Breast epithelium (tissue), 4 donors: ENCODE measurements around the gene IQCH. TPM values are rescaled to one million over a fixed set of nuclear protein-coding genes. Genes with fewer than 3 reads are reported as not detected.

Experiments used
- DNase-seq, 2 donors: peaks; one replicate each; pipeline ENCODE4 v3.0.0-alpha.2; 2019; ENCODE audit warnings: low spot score in 2 of 2
- H3K27ac ChIP-seq, 2 donors: fragments of 200-600 bp; sonication (generic) in 1 of 2; one replicate each; pipeline ENCODE4 v1.5.1; 2016 to 2019; ENCODE audit warnings: mild to moderate bottlenecking in 1 of 2
- H3K27me3 ChIP-seq, 2 donors: fragments of 200-600 bp; sonication (generic) in 1 of 2; one replicate each; pipeline versions ENCODE4 v1.5.1 to v1.6.0; 2017 to 2019; ENCODE audit warnings: control low read depth in 1 of 2, mild to moderate bottlenecking in 1 of 2
- H3K36me3 ChIP-seq: fragments of 200-600 bp; one replicate; pipeline ENCODE4 v1.5.1; 2019
- H3K4me1 ChIP-seq, 2 donors: fragments of 200-600 bp; sonication (generic); one replicate each; pipeline ENCODE4 v1.5.1; 2016 to 2019; ENCODE audit warnings: control low read depth in 1 of 2
- H3K4me3 ChIP-seq, 3 donors: fragments of 200-600 bp; sonication (generic); 1 replicate in 2 of 3; 2 replicates in 1 of 3; pipeline ENCODE4 v1.5.1; 2016 to 2019; ENCODE audit warnings: mild to moderate bottlenecking in 3 of 3, moderate library complexity in 2 of 3
- H3K9me3 ChIP-seq, 2 donors: fragments of 200-600 bp; sonication (generic) in 1 of 2; one replicate each; pipeline ENCODE4 v1.5.1; 2016 to 2019; ENCODE audit warnings: control low read depth in 1 of 2
- CTCF ChIP-seq, 3 donors: fragments of 450-650 bp; IDR thresholded peaks; one replicate each; pipeline ENCODE4 v1.5.1; 2016 to 2017; ENCODE audit warnings: antibody characterized with exemption in 3 of 3, mild to moderate bottlenecking in 3 of 3, moderate library complexity in 3 of 3
- POLR2A ChIP-seq: fragments of 450-650 bp; IDR thresholded peaks from one replicate; pipeline ENCODE4 v1.6.1; 2016; ENCODE audit warnings: antibody characterized with exemption, mild to moderate bottlenecking, moderate library complexity
- POLR2AphosphoS5 ChIP-seq, 3 donors: sonication (generic); formaldehyde crosslinking; IDR thresholded peaks; one replicate each; pipeline ENCODE4 v1.6.1; 2017; ENCODE audit warnings: antibody characterized with exemption in 3 of 3
- intact Hi-C: fragments of 100-400 bp; cut with DNase I; formaldehyde crosslinking; loops from one replicate; pipeline ENCODE4 v1.15.1; 2023; ENCODE audit warnings: low total_unique reads
- total RNA-seq, 3 donors: library from RNA; depleted of rRNA; stranded (reverse); fragments of >200 nt; gene quantifications; one replicate each; pipeline ENCODE4 v1.1.0, GENCODE V29; 2016

Gene IQCH
- total RNA-seq, 3 donors from 2014 or later: 0.64 to 11.9 (median 6.6) TPM

- TF ChIP-seq POLR2AphosphoS5 (IDR thresholded peaks at IDR 0.05): no peak
- no peak for TF ChIP-seq POLR2A
- TF ChIP-seq CTCF (IDR thresholded peaks at IDR 0.05): no peak
- H3K9me3 ChIP-seq: no peaks in the 10 kb centered on the region
- no peak for DNase-seq
- no peaks in the 10 kb centered on the region for H3K27me3 ChIP-seq
- intact Hi-C loops: no loop called here
- H3K27ac ChIP-seq: no peak overlapping the region
- no peaks in the 10 kb centered on the region for H3K36me3 ChIP-seq
- H3K4me3 ChIP-seq: no peak overlapping the region
- no peaks in the 10 kb centered on the region for H3K4me1 ChIP-seq
Measured at GRCh38 chr15:67401336-67401735, 146.8 kb downstream of the IQCH start.

- no peak overlapping the region for H3K4me3 ChIP-seq
- intact Hi-C loops: no loop called here
- H3K9me3 ChIP-seq: no peaks in the 10 kb centered on the region
- no peaks in the 10 kb centered on the region for H3K27me3 ChIP-seq
- no peak overlapping the region for H3K27ac ChIP-seq
- DNase-seq: no peak
- TF ChIP-seq POLR2AphosphoS5 (IDR thresholded peaks at IDR 0.05) (no peak), CTCF (IDR thresholded peaks at IDR 0.05) (no peak), POLR2A (no peak)
- no peaks in the 10 kb centered on the region for H3K36me3 ChIP-seq
- no peaks in the 10 kb centered on the region for H3K4me1 ChIP-seq
Measured at GRCh38 chr15:67403428-67404154, 149.0 kb downstream of the IQCH start.

- intact Hi-C loops: no loop called here
- no peaks in the 10 kb centered on the region for H3K36me3 ChIP-seq
- no peak for DNase-seq
- TF ChIP-seq POLR2AphosphoS5 (IDR thresholded peaks at IDR 0.05) (no peak), POLR2A (no peak), CTCF (IDR thresholded peaks at IDR 0.05) (no peak)
- H3K4me1 ChIP-seq: no peaks in the 10 kb centered on the region
- no peaks in the 10 kb centered on the region for H3K27me3 ChIP-seq
- no peak overlapping the region for H3K27ac ChIP-seq
- H3K9me3 ChIP-seq: no peaks in the 10 kb centered on the region
- no peak overlapping the region for H3K4me3 ChIP-seq
Measured at GRCh38 chr15:67405208-67406191, 150.9 kb downstream of the IQCH start.

- H3K36me3 ChIP-seq: no peaks in the 10 kb centered on the region
- intact Hi-C loops: no loop called here
- no peaks in the 10 kb centered on the region for H3K9me3 ChIP-seq
- no peak overlapping the region for H3K4me3 ChIP-seq
- DNase-seq: no peak
- TF ChIP-seq CTCF (IDR thresholded peaks at IDR 0.05) (no peak), POLR2A (no peak), POLR2AphosphoS5 (IDR thresholded peaks at IDR 0.05) (no peak)
- H3K27ac ChIP-seq: no peak overlapping the region
- no peaks in the 10 kb centered on the region for H3K27me3 ChIP-seq
- no peaks in the 10 kb centered on the region for H3K4me1 ChIP-seq
Measured at GRCh38 chr15:67406257-67406861, 151.8 kb downstream of the IQCH start.
